ENCODE results near the gene NUMA1.

Gene NUMA1

GRCh38 chr11:71955898-71956456 is 124.4 kb downstream of the NUMA1 start:
- no peak for DNase-seq
